Activated CD4-positive, alpha-beta memory T cell treated with anti-CD3 and anti-CD28 coated beads for 36 hours (primary cell): Measurements from ENCODE around the gene VWA7. TPM values are rescaled to one million over a fixed set of nuclear protein-coding genes. Genes with fewer than 3 reads are reported as not detected.
A peak's percentile ranks its signal among the peaks of the same experiment; 100 is the strongest.
"Not testable (repeated sequence)": the region's sequence is repeated elsewhere in the genome, so short reads cannot be mapped to it uniquely, and the experiment has no call there.

Experiments
- CTCF ChIA-PET: fragments of 350-600 bp; sonication (Branson Sonifier 250); formaldehyde crosslinking; loops from one replicate; lab custom pipeline; 2021; ENCODE audit warnings: antibody characterized with exemption, inconsistent platforms; lab: Charles Lee
- POLR2A ChIA-PET: fragments of 350-600 bp; sonication (Branson Sonifier 250); formaldehyde crosslinking; loops from one replicate; lab custom pipeline; 2021; ENCODE audit warnings: antibody characterized with exemption; lab: Charles Lee
- DNase-seq: peaks from one replicate; pipeline ENCODE4 v3.0.0-alpha.2; 2020
- H3K27ac Mint-ChIP-seq: one replicate; pipeline ENCODE4 v1.8.0; 2021; ENCODE audit warnings: mixed read lengths
- H3K27me3 Mint-ChIP-seq: one replicate; pipeline ENCODE4 v1.8.0; 2021; ENCODE audit warnings: mixed read lengths
- H3K36me3 Mint-ChIP-seq: one replicate; pipeline ENCODE4 v1.8.0; 2021; ENCODE audit warnings: mixed read lengths
- H3K4me1 Mint-ChIP-seq: one replicate; pipeline ENCODE4 v1.8.0; 2021; ENCODE audit warnings: low read depth, mixed read lengths
- H3K4me3 Mint-ChIP-seq: one replicate; pipeline ENCODE4 v1.8.0; 2021; ENCODE audit warnings: mild to moderate bottlenecking, mixed read lengths
- H3K9me3 Mint-ChIP-seq: one replicate; pipeline ENCODE4 v1.8.0; 2021; ENCODE audit warnings: mixed read lengths
- intact Hi-C: fragments of 100-400 bp; cut with micrococcal nuclease; formaldehyde crosslinking; loops from one replicate; pipeline ENCODE4 v1.15.1; 2023
- total RNA-seq, 2 experiments: library from RNA; stranded (reverse); gene quantifications; one replicate each; pipeline ENCODE4 v1.2.3, GENCODE V29; 2021

Gene VWA7
- total RNA-seq, 2 experiments from 2014 or later, result 2.0 to 2.1 TPM

DNA sequence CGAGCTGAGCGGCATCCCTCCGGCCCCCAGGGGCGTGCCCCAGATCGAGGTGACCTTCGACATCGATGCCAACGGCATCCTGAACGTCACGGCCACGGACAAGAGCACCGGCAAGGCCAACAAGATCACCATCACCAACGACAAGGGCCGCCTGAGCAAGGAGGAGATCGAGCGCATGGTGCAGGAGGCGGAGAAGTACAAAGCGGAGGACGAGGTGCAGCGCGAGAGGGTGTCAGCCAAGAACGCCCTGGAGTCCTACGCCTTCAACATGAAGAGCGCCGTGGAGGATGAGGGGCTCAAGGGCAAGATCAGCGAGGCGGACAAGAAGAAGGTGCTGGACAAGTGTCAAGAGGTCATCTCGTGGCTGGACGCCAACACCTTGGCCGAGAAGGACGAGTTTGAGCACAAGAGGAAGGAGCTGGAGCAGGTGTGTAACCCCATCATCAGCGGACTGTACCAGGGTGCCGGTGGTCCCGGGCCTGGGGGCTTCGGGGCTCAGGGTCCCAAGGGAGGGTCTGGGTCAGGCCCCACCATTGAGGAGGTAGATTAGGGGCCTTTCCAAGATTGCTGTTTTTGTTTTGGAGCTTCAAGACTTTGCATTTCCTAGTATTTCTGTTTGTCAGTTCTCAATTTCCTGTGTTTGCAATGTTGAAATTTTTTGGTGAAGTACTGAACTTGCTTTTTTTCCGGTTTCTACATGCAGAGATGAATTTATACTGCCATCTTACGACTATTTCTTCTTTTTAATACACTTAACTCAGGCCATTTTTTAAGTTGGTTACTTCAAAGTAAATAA, 40.2 kb upstream of the VWA7 start:
- H3K27me3 Mint-ChIP-seq, H3K36me3 Mint-ChIP-seq, intact Hi-C loops, DNase-seq, H3K9me3 Mint-ChIP-seq: not testable (repeated sequence)
- ChIA-PET POLR2A (interaction anchor here (1.0 to 1.4 kb wide), 3 partner anchors 10 to 77 kb away, joined by 5 to 10 read pairs (median 5); partner anchors contain the start of genes HSPA1B, LSM2 and MSH5), CTCF (interaction anchor here (0.6 to 1.4 kb wide), 7 partner anchors 10 to 219 kb away, joined by 3 to 6 read pairs (median 4); partner anchors contain the start of genes LSM2 and VARS1)
- peaks cover 52% of the 10 kb centered on the region for H3K4me1 Mint-ChIP-seq
- peak overlapping the region; percentile 89 for H3K4me3 Mint-ChIP-seq
- peak overlapping the region; percentile 94 for H3K27ac Mint-ChIP-seq

DNA sequence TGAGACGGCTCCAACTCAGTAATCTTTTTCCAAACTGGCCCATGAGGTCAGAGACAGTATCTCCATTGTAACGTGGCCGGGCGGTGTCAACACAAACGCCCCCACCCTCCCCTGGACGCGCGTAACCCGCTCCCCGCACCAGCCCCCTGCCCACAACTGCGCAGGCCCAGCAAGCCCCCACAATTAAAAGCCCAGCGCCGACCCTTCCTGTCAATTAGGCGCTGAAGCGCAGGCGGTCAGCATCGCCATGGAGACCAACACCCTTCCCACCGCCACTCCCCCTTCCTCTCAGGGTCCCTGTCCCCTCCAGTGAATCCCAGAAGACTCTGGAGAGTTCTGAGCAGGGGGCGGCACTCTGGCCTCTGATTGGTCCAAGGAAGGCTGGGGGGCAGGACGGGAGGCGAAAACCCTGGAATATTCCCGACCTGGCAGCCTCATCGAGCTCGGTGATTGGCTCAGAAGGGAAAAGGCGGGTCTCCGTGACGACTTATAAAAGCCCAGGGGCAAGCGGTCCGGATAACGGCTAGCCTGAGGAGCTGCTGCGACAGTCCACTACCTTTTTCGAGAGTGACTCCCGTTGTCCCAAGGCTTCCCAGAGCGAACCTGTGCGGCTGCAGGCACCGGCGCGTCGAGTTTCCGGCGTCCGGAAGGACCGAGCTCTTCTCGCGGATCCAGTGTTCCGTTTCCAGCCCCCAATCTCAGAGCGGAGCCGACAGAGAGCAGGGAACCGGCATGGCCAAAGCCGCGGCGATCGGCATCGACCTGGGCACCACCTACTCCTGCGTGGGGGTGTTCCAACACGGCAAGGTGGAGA, 38.1 kb upstream of the VWA7 start, which contains the start of the genes HSPA1A and HSPA1L:
TSS of gene HSPA1A (plus strand) at position 519 of the 814 bp plus-strand sequence. CDS start at position 733, 214 bp downstream.
TSS of gene HSPA1L (minus strand) at position 259 of the 814 bp plus-strand sequence. CDS start 3,311 bp downstream, outside the sequence.
- POLR2A ChIA-PET, result interaction anchor here (0.7 to 3.9 kb wide), 5 partner anchors 9 to 162 kb away, joined by 3 to 26 read pairs (median 5); partner anchors contain the start of genes BAG6, HSPA1B, LSM2 and VARS1
- Mint-ChIP-seq H3K9me3 (no peaks in the 10 kb centered on the region), H3K36me3 (peaks cover 4% of the 10 kb centered on the region), H3K4me1 (peaks cover 57% of the 10 kb centered on the region), H3K4me3 (peak within 1 kb of the TSS; percentile 85), H3K27ac (peak within 1 kb of the TSS; percentile 95), H3K27me3 (no peaks in the 10 kb centered on the region)
- peak; percentile 82 for DNase-seq
- CTCF ChIA-PET, result interaction anchor here (0.6 to 1.4 kb wide), 10 partner anchors 9 to 1128 kb away, joined by 3 to 8 read pairs (median 4); partner anchors contain the start of genes HSPA1B, LSM2 and VARS1
- intact Hi-C loops, result loop anchor here (2.0 kb wide), 1 partner anchor 20 kb away; no protein-coding TSS in a partner anchor

DNA sequence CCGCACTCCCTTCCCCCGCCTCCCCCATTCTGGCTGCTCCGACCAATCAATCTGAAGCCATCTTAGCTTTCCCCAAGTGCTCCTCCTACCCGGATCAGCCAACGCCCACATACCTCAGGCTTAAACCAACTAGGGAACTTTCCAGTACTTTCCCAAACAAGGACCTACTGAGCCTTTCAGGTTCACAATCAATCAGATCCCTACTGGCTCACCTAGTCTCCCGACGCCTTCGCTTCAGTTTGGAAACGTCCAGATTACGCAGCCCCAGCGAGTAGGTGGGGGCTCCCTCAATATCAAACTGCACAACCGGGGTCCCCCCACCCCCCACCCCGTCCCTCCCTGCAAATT, 37.5 kb upstream of the VWA7 start:
- ChIA-PET POLR2A (interaction anchor here (0.6 to 3.9 kb wide), 7 partner anchors 8 to 150 kb away, joined by 3 to 26 read pairs (median 12); partner anchors contain the start of genes CLIC1, GPANK1, HSPA1B and LSM2), CTCF (interaction anchor here (0.7 to 2.6 kb wide), 11 partner anchors 8 to 111 kb away, joined by 3 to 14 read pairs (median 3); partner anchors contain the start of genes HSPA1B, MSH5 and VARS1)
- DNase-seq, result peak; percentile 85
- H3K27ac Mint-ChIP-seq, result peak overlapping the region; percentile 92
- H3K36me3 Mint-ChIP-seq, result peaks cover 5% of the 10 kb centered on the region
- intact Hi-C loops, result loop anchor here (2.0 kb wide), 1 partner anchor 20 kb away; no protein-coding TSS in a partner anchor
- peaks cover 54% of the 10 kb centered on the region for H3K4me1 Mint-ChIP-seq
- no peaks in the 10 kb centered on the region for H3K9me3 Mint-ChIP-seq
- H3K27me3 Mint-ChIP-seq, result no peaks in the 10 kb centered on the region
- peak overlapping the region; percentile 85 for H3K4me3 Mint-ChIP-seq

DNA sequence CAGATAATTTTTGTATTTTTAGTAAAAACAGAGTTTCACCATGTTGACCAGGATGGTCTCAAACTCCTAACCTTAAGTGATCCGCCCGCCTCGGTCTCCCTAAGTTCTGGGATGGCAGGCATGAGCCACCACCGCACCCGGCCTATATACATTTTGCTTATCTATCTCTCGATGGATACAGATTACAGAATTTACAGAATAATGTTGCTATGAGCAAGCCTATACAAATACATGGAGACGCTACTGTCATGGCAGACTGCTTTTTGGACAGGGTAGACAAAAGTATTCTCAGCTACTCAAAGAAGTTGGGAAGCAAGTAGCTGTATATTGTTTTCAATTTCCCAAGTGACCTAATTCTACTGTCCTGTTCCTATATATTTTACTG, 36.3 kb upstream of the VWA7 start:
- peak overlapping the region; percentile 63 for H3K4me3 Mint-ChIP-seq
- intact Hi-C loops, result loop anchor here (2.0 kb wide), 3 partner anchors 13 to 75 kb away; partner anchors contain the start of gene HSPA1B
- peaks cover 46% of the 10 kb centered on the region for H3K4me1 Mint-ChIP-seq
- ChIA-PET POLR2A (interaction anchor here (0.8 to 3.9 kb wide), 8 partner anchors 8 to 237 kb away, joined by 3 to 26 read pairs (median 8); partner anchors contain the start of genes CLIC1, HSPA1B and VARS1), CTCF (interaction anchor here (0.9 to 2.6 kb wide), 6 partner anchors 11 to 75 kb away, joined by 3 to 14 read pairs (median 7); partner anchors contain the start of genes HSPA1B, MSH5 and VARS1)
- peaks cover 7% of the 10 kb centered on the region for H3K36me3 Mint-ChIP-seq
- no peaks in the 10 kb centered on the region for H3K9me3 Mint-ChIP-seq
- H3K27ac Mint-ChIP-seq, result peak overlapping the region; percentile 95
- DNase-seq, result no peak
- H3K27me3 Mint-ChIP-seq, result no peaks in the 10 kb centered on the region

DNA sequence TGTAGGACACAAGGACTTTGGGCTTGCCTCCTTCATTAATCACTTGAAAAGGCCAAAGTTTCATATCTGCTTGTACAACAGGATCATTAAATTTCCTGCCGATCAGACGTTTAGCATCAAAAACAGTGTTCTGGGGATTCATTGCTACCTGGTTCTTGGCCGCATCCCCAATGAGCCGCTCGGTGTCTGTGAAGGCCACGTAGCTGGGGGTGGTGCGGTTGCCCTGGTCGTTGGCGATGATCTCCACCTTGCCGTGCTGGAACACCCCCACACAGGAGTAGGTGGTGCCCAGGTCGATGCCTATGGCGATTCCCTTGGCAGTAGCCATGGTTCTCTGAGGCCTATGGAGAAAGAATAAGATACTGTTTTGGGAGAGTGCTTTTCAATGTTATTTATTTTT, 34.5 kb upstream of the VWA7 start:
- no peak for DNase-seq
- Mint-ChIP-seq H3K36me3 (peaks cover 3% of the 10 kb centered on the region), H3K27ac (peak overlapping the region; percentile 95), H3K4me3 (peak overlapping the region; percentile 63), H3K27me3 (no peaks in the 10 kb centered on the region), H3K9me3 (no peaks in the 10 kb centered on the region), H3K4me1 (peaks cover 39% of the 10 kb centered on the region)
- POLR2A ChIA-PET, result interaction anchor here (0.6 to 3.9 kb wide), 6 partner anchors 15 to 243 kb away, joined by 3 to 26 read pairs (median 9); partner anchors contain the start of genes CLIC1, HSPA1B and VARS1
- CTCF ChIA-PET, result interaction anchor here (0.6 kb wide), 1 partner anchor 16 kb away, joined by 3 read pairs; the partner anchor contains the start of gene VARS1
- intact Hi-C loops, result loop anchor here (2.0 kb wide), 3 partner anchors 15 to 73 kb away; partner anchors contain the start of gene HSPA1B

DNA sequence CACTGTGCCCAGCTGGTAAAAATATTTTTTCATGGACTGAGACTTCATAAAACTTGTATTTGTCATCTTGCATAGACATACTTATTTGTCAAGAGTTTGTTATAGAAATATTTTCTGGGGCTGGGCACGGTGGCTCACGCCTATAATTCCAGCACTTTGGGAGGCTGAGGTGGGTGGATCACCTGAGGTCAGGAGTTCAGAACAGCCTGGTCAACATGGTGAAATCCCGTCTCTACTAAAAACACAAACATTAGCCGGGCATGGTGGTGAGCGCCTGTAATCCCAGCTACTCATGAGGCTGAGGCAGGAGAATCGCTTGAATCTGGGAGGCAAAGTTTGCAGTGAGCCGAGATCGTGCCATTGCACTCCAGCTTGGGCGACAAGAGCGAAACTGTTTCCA, 31.5 kb upstream of the VWA7 start:
- H3K4me3 Mint-ChIP-seq, DNase-seq, POLR2A ChIA-PET, H3K9me3 Mint-ChIP-seq, H3K36me3 Mint-ChIP-seq, H3K27me3 Mint-ChIP-seq, intact Hi-C loops, H3K27ac Mint-ChIP-seq: not testable (repeated sequence)
- CTCF ChIA-PET, result interaction anchor here (2.1 kb wide), 1 partner anchor 19 kb away, joined by 7 read pairs; the partner anchor contains the start of gene HSPA1B
- H3K4me1 Mint-ChIP-seq, result peaks cover 41% of the 10 kb centered on the region

DNA sequence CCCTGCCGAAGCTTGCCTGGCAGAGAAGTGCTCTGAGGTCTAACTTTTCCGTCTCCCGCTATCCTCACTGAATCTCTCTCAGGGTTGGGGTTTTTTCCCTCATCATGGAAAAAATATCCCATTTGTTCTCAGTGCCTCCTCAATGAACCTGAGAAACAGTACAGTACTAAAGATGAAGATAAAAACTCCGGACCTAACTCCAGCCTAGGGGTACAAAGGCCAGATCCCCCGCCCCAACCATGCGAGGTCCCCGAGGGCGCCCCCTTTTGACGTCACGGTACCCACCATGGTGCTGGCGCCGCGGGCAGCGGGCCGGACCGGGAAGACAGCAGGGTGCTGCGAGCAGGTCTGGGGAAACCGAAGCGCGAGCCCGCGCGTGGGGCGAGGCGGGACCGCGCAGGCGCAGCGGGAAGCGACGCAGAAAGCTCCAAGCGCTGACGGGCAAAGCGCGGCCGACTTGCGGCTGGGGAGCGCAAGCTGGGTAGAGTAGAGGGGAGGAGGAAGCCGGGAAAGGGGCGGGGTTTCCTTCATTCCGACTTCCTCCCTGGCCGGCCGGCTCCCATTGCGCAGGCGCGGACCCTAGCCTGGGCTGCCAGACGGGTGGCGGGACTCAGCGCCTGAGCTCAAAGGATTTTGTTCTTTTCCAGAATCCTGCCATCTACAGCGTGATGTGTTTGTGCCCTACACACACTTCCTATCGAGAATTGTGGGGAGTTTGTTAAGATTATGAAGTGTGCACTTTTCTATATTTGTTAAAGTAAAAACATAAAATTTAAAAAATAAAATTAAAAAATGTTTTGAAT, 29.5 kb upstream of the VWA7 start, which contains the start of gene LSM2:
TSS of gene LSM2 (minus strand) at position 497 of the 803 bp plus-strand sequence. CDS start at position 288, 209 bp downstream.
- H3K4me3 Mint-ChIP-seq, result peak within 1 kb of the TSS; percentile 86
- ChIA-PET CTCF (interaction anchor here (0.6 to 2.5 kb wide), 22 partner anchors 8 to 256 kb away, joined by 3 to 30 read pairs (median 4); partner anchors contain the start of genes ABHD16A, HSPA1A, HSPA1B and HSPA1L), POLR2A (interaction anchor here (0.9 to 2.4 kb wide), 13 partner anchors 9 to 232 kb away, joined by 3 to 20 read pairs (median 5); partner anchors contain the start of genes ABHD16A, HSPA1A, HSPA1B and HSPA1L)
- peak; percentile 98 for DNase-seq
- no peaks in the 10 kb centered on the region for H3K27me3 Mint-ChIP-seq
- intact Hi-C loops, result loop anchor here (1.0 to 2.0 kb wide), 2 partner anchors 10 to 16 kb away; no protein-coding TSS in a partner anchor
- H3K9me3 Mint-ChIP-seq, result no peaks in the 10 kb centered on the region
- peaks cover 30% of the 10 kb centered on the region for H3K4me1 Mint-ChIP-seq
- H3K27ac Mint-ChIP-seq, result peak within 1 kb of the TSS; percentile 87
- H3K36me3 Mint-ChIP-seq, result peaks cover 12% of the 10 kb centered on the region

DNA sequence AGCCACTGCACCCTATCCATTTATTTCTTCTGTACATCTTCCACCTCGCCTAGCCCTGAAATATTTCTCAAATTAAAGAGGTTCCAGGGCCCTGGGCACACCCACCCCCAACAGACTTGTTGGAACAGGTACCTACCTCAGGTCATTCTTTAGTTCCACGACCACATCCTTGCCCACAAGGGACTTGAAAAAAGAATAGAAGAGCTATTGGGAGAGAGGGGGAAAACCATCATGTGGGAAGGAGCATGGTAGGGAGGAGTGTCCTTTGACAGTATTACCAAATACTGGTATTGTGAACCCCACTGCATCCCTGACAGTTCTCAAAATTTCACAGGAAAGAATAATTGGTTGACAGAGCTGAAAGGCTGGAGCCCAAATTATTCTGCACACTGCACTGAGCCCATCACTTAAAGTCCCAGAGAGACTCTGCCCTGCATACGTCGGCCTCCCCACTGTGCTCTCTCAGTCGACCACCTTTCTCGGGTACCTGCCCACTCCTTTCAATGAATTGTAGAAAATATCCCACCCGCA, 28.9 kb upstream of the VWA7 start:
- peak overlapping the region; percentile 87 for H3K27ac Mint-ChIP-seq
- peak overlapping the region; percentile 86 for H3K4me3 Mint-ChIP-seq
- H3K27me3 Mint-ChIP-seq, result no peaks in the 10 kb centered on the region
- H3K4me1 Mint-ChIP-seq, result peaks cover 26% of the 10 kb centered on the region
- no peak for DNase-seq
- intact Hi-C loops, result loop anchor here (1.0 to 2.0 kb wide), 2 partner anchors 10 to 17 kb away; no protein-coding TSS in a partner anchor
- peaks cover 14% of the 10 kb centered on the region for H3K36me3 Mint-ChIP-seq
- POLR2A ChIA-PET, result interaction anchor here (0.9 to 2.4 kb wide), 10 partner anchors 9 to 231 kb away, joined by 3 to 20 read pairs (median 4); partner anchors contain the start of genes ABHD16A, HSPA1A, HSPA1B and HSPA1L
- H3K9me3 Mint-ChIP-seq, result no peaks in the 10 kb centered on the region
- CTCF ChIA-PET, result interaction anchor here (0.6 to 2.5 kb wide), 12 partner anchors 8 to 224 kb away, joined by 3 to 30 read pairs (median 5); partner anchors contain the start of genes HSPA1A, HSPA1L and VARS1

DNA sequence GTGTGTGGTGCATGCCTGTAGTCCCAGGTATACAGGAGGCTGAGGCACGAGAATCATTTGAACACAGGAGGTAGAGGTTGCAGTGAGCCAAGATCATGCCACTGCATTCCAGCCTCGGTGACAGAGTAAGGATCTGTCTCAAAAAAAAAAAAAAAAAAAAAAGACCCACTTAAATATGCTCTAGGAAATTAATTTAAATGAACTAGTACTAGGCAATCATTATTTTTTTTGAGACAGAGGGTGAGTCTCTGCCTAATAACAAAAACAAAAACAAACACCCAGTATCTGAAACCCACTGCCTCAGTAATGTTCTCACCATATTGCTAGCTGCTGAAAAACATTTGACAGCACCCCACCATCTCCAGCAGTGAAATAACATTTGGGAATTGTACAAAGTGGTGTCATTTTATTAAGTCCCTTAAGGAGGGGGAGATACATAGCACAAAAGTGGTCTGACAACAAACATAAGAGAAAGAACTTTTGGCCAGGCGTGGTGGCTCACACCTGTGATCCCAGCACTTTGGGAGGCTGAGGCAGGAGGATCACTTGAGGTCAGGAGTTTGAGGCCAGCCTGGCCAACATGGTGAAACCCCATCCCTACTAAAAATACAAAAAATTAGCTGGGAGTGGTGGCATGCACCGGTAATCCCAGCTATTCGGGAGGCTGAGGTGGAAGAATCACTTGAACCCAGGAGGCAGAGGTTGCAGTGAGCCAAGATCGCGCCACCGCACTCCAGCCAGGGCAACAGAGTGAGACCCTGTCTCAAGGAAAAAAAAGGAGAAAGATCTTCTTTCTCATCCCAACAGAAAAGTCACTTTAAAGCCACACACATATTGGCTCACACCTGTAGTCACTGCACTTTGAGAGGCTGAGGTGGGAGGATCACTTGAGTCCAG, 24.2 kb upstream of the VWA7 start:
- H3K27me3 Mint-ChIP-seq, H3K4me3 Mint-ChIP-seq, intact Hi-C loops, H3K9me3 Mint-ChIP-seq, DNase-seq, POLR2A ChIA-PET: not testable (repeated sequence)
- peaks cover 36% of the 10 kb centered on the region for H3K4me1 Mint-ChIP-seq
- CTCF ChIA-PET, result interaction anchor here (0.6 to 0.7 kb wide), 2 partner anchors 89 to 316 kb away, joined by 3 to 4 read pairs; no protein-coding TSS in a partner anchor
- H3K27ac Mint-ChIP-seq, result peak overlapping the region; percentile 38
- peaks cover 12% of the 10 kb centered on the region for H3K36me3 Mint-ChIP-seq
